DMS53 (cell line): ENCODE data around the gene RGP1.

Experiments
- DNase-seq: peaks from one replicate; lab custom pipeline; 2025; lab: John Stamatoyannopoulos, UW

Gene RGP1, protein sequence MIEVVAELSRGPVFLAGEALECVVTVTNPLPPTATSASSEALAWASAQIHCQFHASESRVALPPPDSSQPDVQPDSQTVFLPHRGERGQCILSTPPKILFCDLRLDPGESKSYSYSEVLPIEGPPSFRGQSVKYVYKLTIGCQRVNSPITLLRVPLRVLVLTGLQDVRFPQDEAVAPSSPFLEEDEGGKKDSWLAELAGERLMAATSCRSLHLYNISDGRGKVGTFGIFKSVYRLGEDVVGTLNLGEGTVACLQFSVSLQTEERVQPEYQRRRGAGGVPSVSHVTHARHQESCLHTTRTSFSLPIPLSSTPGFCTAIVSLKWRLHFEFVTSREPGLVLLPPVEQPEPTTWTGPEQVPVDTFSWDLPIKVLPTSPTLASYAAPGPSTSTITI

DNA sequence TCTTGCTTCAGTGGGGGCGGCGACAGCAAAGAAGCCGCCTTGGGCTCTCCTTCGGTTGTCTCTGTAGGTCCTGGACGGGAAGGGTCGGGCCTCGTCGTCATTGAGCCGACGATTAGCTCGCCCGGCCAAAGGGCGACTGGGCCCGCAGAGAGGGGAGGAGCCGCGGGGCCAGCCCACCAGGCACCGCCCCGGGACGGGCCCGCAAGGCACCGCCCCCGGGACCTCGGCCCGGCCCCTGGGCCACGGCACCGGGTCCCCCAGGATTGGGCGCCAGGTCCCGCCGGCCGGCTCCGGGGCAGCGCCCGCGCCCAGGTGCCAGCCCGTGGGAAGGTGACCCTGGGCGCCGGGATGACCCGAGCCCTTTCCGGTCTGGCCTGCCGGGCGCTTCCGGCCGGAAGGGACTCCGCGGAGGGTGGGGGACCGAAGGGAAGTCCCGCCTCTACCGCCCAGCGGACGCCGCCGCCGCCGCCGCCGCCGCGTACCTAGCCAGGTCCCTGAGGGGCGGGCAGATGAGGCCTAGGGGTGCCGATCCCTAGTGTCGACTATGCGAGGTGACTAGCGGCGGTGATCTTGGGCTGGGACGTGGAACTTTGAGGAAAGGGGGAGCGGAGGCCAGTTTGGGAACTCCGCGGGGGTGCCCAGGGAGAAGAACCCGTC is at the start of gene RGP1, which contains the start of gene GBA2:
TSS of gene RGP1 (plus strand) at position 430 of the 657 bp plus-strand sequence. CDS start 469 bp downstream, outside the sequence.
TSS of gene GBA2 (minus strand) at position 371 of the 657 bp plus-strand sequence. CDS start 524 bp downstream, outside the sequence.
- peak; percentile 88 for DNase-seq

DNA sequence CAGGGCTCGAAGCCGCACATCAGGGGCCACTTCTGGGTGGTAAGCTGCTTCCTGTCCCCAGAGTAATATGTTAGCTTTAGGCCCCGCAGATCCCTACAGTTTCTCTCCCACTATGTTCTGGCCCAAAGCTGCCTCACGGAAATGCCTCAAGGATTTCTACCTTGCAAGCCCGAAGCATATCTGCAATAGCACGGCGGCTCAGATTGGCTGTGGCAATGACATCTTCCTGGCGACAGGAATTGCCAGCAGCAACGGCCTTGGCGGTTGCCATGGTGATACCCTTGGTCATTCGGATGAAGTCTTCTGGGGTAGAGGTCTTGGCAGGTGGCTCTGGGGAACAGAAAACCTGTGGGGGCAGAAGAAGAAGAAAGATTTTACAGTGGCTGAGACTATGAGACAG is 49.1 kb upstream of the RGP1 start:
- DNase-seq: no peak

DNA sequence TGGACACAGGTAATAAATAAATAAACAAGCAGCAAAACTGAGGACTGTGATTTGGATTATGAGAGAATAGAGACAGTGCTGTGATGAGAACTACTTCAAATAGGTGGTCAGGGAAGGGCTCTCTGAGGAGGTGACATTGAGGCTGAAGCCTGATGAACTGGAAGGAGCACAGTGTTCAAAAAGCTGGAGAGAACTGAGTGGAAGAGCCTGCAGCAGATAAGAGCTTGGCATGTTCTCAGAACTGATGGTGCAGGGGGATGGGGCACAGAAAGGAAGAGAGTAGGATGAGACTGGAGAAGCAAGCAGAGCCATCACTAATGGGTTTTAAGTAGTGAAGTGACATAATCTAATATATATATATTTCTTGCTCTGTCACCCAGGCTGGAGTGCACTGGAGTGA is 48.1 kb upstream of the RGP1 start:
- DNase-seq: no peak

DNA sequence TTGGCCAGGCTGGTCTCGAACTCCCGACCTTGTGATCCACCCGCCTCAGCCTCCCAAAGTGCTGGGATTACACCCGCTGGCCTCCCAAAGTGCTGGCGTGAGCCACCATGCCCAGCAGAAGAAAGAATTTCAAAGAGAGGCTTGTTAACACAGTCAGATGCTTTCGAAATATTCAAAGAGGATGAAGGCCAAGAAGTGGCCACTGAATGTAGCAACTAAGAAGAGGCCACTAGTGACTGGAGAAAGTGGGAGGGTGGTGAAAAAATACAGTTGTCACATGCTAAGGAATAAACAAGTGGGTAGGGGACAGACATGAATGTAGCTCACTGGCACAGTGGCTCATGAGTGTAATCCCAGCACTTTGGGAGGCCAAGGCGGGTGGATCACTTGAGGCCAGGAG is 46.4 kb upstream of the RGP1 start:
- DNase-seq: no peak

DNA sequence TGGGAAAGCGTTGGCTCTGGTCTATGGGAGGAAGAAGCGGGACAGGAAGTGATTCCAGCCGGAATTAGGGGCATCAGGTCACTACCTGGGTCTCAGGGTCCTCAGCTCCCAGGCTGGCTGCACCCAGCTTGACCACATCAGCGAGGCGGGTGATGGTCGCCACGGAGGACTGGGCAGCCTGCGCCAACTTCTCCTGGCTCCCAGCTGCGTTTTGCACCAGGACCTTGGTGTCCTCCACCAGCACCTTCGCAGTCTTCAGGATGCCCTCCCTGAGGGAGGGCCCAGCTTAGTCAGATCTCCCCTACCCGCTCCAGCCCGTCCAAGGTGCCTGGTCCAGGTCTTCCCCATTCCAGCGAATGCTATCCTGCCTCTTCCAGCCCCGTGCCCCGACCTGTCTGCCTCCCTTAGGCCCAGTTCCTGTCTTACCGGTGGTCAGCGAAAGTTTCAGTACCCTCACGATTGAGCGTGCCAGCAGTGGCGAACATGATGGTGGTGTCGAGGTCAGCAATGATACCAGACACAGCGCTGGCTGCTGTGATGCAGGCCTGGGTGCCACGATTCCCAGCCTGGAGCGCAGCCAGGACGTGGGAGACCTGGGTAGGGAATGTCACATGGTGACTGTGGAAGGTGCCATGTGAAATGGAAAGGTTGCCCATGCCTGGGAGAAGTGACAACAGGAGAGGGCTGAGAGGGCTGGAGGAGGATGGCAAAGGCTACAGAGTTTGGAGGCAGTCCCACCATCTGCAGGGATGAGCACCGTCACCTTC is 45.0 kb upstream of the RGP1 start:
- no peak for DNase-seq

DNA sequence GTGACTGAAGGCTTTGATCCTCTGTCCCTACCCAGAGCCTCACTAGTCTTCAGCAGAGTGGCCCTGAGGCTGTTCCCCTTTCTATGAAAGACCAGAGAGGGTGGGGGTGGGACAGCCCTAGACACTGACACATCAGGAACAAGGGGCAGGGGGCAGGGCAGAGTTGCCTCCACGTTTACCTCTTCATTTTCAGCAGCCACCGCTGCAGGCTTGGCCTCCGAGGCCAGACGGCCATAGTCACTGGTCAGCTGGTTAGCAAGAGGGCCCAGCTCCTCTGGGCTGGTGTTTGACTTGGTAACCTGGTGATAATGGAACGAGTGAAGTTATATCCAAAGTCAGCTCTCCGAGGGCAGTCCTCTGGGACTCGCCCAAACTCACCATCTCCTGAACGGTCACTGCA is 43.7 kb upstream of the RGP1 start:
- no peak for DNase-seq

DNA sequence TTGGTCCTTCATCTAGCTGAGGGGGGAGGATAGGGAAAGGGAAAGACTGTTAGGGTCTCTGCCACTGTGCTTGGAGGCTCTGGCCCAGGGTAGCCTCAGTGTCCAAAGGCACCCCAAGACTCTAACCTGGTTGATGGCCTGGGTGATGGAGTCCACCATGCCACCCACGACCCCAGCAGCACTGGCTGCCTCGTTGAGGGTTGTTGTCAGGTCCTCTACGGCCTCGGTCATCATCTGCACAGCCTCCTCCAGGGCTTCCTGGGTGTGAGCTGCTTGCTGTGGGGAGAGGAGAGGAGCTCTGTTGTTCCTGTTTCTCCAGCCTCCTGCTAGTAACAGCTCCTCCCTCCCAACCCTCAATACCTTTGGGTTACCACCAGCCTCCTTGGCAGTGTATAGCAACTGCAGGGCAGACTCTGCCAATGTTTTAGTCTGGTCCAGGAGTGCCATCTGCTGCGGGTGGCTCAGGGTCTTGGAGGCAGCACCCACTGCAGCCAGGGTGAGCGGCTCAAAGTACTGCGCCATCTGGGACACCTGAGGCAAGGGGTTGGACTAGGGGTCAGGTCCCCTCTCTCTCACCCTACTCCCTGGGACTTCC is 43.2 kb upstream of the RGP1 start:
- no peak for DNase-seq

DNA sequence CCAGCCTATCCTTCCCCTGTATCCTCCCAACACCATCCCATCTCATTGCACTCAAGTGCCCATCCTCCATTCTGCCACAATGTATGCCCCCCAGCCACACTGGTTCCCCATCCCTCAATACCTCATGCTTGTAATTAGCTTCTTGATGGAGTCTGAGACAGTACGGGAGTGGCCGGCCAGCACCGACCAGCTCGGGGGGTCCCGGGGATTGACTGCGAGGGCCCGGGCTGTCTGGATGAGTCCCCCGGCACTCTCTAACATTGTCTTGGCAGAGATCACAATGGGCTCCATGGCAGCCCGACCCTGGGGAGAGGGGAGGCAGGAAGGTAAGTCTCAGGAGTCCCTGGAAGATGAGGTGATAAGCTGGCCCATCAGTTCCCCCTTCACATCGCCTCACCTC is 42.1 kb upstream of the RGP1 start:
- no peak for DNase-seq

DNA sequence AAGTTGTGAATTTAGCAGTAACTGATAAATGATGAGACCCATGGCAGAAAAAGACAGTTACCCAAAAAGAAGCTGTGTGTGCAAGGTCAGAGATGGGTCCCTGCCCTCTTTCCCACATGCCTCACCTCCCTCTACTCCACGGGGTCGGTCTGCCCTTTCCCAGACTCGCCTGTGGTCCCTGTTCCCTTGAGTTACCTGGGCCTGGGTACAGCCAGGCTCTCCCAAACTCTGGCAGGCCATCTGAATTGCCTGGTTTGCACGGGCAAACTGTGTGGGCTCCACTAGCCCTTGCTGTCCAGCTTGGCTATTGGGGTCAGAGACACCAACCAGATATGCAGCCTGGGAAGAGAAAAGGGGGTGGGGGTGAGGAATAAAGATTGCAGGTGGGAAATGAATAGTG is 40.9 kb upstream of the RGP1 start:
- no peak for DNase-seq

DNA sequence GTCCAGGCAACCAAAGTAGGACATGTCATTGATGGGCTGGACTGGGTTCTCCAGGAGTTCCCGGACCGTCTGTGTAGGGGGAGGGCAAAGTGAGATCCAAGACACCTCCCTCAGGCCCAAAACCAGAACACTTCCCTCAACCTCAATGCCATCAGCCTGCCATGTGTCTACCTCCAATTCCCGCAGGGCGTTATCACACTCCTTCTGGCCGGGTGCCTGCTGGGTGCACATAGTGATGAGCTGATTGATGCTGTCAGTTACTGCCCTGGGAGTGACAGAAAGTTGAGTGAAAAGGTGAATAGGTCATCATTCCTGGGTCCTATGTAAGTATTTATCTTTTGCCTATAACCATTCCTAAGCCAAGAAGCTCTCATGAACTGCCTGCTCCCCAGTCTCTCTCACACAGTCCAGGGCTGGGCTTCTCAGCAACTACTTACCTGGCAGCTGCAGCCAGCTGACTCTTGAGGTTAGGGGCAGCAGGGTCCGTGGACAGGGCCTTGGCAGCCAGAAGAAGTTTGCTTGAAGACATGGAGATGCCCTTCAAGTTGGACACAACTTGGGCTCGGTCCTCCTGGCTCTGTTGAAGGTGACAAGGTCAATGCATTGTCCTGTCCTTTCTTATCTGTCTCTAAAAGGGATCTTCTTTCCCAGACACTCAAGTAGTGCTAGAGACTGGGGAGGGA is 38.1 kb upstream of the RGP1 start:
- DNase-seq: no peak

DNA sequence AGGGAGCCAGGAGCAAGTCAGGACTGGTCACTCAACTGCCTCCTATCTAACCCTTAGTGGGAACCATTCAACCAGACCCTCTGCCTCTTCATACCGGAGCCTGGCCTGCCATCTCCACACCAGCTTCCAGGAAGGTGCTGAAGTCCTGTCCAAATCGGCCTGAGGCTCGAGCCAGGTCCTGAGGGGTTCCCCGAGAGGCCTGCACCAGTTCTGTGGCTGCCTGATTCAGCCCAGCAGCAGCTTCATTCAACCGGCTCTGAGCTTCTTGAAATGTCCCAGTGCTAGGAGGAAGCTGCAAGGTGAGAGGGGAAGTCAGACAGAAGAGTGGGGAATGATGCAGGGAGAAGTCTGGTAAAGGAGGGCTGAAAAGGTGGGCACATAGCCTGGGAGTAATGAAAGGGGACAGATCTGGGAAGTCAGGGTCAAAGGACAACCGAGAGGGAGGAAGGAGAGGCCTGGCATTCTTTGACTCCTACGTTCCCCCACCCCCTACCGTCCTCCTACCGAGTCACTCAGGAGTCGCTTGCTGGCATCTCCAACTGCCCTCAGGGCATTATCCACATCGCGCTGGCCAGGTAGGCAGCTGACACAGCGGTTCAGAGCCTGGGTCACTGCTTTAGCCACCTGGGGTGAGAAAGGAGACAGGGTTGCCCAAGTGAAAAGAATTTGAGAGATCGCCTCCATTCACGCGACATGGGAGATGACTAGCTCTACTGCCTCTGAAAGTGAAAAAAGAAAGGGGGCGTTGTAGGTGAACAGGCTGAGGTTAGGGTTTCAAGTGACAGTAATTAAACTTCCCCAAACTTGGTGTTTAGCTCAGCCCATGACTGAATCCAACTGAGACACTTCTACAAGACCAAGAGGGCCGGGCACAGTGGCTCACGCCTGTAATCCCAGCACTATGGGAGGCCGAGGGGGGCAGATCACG is 37.3 kb upstream of the RGP1 start:
- no peak for DNase-seq

DNA sequence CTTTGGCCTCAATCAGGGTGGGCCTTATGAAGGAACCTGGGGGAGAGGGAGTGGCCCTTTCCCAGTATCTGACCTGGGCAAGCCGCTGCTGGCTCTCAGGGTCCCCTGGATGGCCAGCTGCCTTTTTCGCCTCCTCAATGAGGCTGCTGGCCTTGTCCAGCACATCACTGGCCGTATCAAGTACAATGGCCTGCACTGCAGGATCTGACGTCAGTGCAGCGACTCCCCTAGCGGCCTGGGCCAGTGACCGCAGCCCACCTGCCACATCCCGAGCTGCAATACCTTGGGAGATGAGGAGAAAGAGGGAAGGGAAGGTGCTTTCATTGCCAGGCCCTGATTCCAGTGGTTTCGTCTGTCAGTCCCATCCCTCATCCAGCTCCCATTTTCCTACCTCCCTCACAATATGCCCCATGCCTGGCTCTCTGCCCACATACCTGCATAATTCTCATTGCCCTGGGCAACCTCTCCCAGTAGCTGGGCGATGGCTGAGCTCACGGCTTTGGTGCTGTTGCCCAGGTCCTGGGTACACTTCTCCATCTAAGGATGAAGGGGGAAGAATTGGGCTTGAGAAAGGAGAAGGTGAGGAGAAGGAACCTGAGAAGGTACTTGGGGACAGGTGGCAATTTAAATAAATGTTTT is 36.2 kb upstream of the RGP1 start:
- no peak for DNase-seq

DNA sequence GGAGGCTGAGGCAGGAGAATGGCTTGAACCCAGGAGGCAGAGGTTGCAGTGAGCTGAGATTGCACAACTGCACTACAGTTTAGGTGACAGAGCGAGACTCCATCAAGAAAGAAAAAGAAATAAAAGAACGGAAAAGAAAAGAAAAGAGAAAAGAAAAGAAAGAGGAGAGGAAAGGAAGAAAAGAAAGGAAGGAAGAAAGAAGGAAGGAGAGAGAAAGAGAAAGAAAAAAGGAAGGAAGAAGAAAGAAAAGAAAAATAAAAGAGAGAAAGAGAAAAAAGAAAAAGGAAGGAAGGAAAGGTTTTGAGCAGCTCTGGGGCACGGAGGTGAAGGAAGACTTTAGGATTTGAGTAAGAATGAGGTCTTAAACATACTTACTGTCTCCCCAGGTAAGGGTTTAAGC is 35.5 kb upstream of the RGP1 start:
- DNase-seq: no peak

DNA sequence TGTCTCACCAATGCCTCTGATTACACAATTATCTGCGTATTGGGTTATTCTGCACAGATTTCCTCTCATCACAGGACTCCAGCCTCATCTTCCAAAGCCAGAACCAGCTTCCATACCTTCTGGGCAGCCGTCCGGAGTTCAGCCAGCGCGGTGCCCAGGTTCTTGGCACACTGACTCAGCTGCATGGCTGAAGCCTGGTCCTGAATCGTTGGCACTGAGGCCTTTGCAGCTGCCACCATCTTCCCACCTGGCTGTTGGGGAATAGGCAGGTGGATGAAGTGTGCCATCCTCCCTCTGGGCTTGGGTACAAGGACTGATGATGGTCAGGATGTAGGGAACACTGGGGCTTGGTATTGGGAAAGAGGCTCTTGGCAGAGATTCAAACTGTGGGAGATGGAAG is 35.0 kb upstream of the RGP1 start:
- DNase-seq: no peak

DNA sequence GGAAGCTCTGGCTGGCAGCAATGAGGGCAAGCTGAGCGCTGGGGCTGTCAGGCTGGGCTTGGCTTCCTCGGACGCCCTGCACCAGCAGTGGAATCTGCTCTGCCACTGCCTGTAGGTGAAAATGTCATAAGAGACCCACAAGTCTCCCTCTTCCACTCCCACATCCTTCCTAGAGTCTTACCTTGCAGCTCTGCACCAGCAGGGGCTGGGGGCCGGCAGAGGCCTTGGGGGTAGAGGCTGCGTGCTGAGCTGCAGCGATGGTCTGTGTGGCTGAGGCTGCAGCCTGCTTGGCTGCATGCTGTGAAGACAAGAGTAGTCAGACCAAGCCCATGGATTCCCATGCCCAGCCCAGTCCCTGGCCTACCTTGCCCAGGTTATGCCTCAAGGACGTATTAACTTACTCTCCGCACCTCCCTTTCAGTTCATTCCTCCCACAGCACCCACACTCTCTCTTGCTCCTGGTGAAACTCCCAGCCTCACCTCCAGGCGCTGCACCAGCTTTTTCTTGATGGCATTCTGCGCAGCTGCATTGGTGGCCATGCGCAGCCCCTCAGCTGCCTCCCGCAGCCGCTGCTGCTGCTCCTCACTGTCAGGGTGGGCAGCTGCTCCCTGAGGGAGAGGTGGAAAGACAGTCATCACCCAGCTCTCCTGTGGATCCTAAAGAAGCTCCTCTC is 34.4 kb upstream of the RGP1 start:
- no peak for DNase-seq

DNA sequence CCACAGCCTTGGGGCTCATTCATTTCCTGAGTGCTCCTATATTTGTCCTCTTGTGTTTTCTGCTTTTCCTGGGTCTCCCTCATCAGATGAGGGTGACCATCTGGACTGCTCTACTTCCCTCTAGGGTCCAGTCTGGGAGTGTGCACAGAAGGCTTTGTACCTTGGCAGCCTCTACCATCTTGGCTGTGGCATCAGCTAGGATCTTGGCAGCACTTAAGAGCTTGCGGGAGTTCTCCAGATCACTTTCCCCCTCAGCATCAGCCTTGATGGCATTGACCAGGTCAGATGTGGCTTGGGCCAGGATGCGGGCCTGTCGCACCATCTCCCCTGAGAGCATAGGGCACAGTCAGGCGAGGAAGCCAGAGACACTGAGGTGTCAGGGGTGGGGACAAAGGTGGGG is 32.9 kb upstream of the RGP1 start:
- peak; percentile 9 for DNase-seq

DNA sequence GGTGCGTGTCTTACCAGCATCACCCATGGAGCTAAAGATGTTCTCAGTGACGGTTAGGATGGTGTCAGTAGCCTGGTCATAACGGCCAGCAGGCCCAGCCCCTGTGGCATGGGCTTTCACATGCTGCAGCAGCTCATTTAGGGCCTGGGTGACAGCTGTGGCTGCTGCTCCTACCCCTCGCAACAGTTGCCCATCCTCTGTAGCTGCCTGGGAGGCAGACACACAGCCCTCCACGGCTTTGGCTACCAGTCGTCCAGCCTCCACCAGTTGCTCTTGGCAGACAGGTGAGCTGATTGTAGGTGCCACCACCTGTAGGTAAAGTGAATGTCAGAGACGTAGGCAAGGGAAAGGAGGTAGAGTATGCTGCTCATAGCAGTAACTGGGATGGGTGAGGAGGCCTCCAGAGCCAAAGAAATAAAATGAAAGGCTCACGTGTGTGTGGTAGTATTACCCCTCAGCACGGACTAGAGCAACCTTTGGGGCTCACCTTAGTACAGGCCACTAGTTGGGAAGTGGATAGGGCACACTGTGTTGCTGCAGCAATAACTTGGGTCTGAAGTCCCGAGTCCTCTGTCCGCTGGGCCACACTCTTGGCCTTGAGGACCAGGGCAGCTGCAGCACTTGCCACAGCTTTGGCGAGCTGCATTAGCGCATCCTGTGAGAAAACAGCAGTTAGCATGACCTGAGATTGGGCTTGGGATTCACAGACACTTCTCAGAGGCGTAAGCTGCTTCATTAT is 31.8 kb upstream of the RGP1 start:
- no peak for DNase-seq

DNA sequence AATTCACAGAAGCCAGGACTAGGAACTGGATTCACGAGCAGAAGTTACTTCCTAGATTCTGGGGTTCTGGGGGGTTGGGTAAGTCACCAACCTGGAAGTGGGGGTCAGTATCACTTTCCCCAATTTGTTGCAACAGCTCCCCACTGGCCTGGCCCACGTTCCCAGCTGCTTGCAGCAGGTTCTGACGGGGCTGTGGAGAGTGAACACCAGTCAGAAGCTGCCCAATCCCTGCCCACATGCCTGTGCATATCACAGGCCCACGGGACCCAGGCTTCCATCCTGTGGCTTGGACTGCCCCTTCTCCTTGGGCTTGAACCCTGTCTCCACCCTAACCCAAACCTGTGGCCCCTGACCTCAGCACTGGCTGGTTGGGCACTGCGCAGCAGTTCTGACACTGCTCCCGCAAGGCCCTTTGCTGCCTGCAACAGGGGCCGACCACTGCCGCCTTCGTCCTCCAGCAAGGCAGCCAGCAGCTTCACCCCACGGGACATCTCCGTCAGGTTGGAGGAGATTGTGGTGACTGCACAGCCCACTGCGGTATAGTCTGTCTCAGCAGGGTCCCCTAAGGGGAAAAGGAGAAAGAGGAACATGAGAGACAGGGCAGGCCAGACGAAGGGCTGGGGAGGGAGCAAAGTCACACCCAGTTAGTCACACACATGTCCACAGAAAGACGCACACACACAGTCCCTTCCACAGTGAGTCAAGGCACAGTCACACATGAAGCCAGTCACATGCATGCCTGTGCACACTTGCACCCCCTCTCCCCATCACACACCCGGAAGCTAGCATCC is 30.2 kb upstream of the RGP1 start:
- no peak for DNase-seq
